Activated T-helper 9 cell treated with anti-CD3 and anti-CD28 coated beads, Interleukin-2, amount 50 U/mL, for 16 hours (primary cell): ENCODE results near the gene C1QL4.

Experiments used
- DNase-seq: peaks from one replicate; pipeline ENCODE4 v3.0.0-alpha.2; 2020; ENCODE audit warnings: low read depth

The C1QL4 gene

DNA sequence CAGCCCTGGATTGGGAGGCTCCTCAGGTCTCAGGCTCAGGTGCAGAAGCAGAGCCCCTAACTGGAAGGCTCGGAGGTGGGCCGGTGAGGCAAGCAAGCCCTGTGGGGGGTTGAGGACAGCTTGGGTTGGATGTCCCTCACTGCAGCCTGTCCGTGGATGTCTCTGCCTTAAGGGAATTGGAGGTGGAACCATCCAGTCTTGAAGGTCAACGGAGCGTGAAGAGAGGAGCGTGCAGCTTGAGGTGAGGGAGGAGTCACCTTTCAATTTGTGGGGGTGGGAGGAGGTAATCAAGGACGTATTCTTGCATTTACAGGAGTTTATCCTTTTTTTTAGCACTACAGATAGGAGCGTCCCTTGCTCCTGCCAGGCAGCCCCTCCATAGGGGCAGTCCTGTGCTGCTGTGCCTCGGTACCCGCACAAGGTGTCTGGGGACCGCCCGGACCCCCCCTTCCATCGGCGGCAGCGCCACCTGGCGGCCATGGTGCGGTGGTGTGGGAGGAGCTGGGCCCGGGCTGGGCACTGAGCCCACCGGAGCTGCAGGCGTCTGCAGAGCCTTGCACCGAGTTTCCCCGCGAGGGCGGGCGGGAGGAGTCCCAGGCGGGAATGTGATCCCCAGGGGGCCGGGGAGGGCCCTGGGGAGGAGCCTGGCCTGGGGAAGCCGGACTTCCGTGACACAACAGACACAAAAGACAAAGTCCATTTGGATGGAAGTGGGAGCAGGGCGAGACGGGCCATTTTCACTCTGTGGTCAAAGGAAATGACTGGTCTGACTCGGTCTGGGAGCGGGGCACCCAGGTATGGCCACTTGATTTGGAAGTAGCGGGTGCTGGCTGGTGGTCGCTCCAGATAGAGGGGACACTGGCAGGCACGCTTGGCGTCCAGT lies 10.6 kb upstream of the C1QL4 start:
- peak; percentile 73 for DNase-seq

DNA sequence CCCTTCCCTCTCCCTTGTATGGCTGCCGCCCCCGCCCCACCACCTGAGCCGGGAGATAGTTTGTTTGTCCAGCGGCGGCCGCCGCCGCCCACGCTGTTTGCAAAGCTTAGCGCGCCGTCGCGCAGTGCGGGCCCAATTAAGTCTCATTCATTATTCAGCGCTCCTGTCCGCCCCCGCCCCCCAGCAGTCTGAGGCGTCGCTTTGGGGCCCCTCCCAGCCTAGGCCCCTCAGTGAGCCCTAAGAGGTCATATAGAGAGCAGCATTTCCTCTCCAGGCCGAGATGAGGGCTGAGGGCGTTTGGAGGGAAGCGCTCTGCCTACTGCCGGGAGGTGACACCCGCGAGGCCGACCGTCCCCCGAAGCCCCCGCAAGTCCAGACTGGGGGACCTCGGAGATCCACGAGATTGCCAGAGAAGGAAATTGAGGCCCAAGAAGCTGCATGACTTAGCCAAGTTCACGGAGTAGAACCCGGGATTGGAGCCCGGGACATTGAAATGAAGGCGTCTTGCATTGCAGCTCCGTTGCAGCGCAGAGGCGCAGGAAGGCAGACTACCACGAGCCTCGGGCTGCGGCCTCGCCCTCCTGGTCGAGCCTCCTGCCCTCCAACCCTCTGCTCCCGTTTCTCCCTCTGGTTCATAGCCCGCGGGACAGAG lies 9.8 kb upstream of the C1QL4 start, which contains the start of gene DNAJC22:
Gene DNAJC22 (plus strand): TSS at position 230 of the 652 bp plus-strand sequence. CDS start 1,985 bp downstream, outside the sequence.
- DNase-seq, result no peak

DNA sequence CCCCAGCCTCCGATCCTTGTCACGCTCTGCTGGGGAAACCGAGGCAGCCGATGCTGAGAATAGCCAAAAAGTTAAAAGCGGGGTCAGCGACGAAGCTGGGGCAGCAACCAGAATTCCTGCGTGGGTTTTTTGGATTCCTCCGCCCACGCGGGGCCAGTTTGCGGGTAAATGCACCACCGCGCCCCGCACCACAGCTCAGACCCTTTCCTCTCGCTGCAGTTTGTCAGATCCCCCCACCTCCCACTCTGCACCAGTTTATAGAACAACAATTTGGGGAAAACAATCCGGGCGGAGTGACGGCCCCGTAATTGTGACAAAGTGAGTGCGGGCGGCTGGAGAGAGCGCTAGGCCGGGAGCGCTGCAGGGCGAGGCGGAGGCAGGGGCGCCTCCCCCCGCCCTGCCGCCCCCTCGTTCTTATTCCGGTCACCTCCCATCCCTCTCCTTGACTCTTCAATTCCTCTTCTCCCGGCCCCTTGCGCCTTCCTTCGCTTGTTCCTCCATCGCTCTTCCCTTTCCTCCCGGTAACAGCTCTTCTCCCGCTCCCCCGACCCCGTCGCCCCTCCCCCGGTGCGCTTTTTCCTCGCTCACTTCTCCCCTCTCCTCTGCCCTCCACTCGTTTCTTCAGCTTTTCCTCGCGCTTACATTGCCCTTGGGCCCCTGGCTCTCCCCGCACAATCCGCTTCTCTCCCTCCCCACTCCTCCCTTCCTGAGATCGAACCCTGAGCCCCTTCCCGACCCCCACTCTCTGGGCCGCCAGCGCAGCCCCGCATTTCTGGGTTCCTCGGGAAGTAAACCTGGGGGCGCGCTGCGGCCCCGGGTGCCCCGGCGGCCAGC lies 9.1 kb upstream of the C1QL4 start:
- DNase-seq, result no peak

DNA sequence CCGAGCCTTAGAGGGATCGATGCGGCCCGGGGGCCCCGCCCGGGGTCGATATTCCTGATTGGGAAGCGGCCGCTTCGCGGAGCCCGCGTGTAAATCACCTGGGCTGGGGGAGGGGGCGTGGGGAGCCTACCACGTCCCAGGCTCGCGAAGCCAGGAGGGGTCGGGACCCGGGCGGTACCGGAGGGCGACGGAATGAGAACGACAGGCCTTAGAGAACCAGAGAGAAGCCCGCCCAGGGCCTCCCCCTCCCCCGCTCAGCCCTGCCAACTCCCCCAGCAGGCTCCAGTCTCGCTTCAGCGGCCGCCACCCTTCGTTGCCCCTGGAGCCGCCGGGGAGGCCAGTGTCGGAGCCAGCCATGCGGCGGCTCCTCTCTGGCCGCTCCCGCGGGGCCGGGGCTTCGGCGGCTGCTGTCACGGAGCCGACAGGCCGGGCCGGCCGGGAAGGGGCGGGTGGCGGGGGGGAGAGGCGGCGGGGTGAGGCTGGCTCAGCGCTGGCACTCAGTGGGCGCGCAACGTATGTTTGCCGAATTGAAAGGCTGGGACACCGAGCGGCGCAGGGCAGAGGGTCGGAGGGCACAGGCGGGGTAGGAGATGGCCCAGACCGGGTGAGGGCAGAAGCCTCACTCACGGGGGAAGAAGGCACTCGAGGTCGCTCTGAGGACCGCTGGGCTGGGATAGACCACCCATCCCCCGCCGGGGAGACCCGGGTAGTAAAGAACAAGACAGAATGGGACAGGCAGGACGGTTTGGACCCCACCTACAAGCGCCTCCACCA lies 8.2 kb upstream of the C1QL4 start:
- DNase-seq, result no peak

DNA sequence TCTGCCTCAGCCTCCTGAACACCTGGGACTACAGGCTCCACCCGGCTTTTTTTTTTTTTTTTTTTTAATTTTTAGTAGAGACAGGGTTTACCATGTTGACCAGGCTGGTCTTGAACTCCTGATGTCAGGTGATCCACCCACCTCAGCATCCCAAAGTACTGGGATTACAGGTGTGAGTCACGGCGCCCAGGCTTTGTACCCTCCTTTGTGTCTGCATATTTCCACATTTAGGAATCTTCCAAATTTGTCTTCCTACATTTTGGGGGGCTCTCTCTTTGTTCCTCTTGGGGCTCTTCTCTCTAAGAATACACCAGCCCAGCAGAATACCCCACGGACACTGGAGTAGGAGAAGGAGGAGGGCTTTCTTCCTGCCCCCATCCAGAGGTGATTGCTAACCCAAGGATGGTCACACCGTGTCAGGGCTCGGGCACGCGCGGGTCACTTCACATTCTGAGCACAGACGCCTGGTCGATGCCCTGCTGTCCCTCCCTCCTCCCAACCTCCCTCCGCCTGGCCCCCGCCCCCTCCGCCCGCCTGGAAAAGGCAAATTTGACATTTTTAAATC lies 7.6 kb upstream of the C1QL4 start:
- DNase-seq, result no peak

DNA sequence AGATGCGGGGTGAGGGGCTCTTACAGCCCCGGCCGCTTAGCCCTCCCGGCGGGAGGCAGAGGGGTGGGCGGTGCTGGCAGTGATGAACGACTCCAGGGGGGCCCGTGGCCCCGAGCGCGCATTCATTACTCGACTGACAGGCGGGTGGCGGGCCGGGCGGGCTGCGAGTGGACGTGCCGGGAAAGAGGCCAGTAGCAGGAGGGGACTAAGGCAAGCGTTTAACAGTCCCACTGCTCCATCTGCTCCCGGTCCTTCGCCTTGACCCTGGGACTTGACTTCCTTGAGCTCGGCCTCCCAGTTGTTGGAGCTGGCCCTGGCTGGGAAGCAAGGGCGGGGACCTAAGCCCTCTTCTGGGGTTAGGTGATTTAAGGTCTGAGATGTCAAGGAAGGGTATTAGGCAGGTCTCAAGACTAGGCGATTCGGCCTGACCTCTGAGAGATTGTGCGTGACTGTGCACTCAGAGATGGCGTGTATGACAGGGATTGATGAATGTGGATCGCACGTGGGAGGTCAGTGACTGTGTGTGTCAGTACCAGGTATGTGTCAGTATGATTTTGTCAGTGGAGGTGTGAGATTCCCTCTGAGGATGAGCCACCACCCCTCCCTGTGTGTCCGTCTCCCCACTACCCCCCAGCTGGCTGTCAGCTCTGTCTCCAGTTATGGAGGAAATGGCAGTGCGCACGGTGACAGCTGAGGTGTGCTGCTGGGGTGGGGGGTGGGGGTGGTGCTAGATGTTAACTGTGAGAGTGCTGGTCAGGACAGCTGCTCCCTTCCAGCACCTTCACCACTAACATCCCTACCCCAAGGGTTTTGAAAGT lies 6.1 kb upstream of the C1QL4 start:
- DNase-seq, result peak; percentile 41

DNA sequence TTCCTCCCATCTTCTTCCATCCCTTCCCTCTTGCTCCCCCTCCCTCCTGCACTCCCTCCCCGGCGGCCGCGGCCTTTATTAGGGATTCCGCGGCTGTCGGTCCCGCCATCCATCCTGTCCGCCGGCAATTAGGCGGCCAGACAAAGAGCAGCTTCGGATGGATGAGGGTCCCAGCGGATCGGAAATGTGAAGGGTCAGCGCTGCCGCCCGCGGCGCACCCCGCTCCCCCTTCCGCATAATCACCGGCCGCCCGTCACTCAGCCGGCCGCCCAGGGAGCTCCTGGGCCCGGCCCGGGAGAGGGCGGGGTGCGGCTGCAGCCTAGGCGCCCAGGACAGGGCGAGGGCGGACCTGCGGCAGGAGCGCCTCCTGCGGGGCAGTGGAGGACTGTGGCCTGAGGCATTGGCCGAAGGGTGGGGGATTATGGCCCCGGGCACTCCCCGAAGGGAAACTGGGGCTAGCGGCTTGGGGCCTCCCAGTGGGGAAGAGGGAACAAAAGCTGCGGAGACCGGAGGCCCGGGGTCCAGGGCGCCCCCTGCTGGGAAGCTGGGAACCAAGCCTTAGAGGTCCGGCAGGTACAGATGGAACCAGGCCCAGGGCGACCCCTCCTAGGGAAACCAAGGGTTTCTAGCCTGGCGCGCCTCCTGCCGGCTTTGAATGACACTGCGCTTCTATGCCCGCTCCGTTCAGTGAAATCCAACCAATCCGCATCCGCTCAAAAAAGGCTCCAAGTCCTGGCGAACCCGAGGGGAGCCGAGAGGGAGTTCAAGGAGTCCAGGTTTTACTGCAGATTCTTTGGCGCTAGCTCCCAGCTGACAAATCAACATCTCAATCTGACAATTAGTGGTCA lies 5.3 kb upstream of the C1QL4 start:
- DNase-seq, result peak; percentile 68

DNA sequence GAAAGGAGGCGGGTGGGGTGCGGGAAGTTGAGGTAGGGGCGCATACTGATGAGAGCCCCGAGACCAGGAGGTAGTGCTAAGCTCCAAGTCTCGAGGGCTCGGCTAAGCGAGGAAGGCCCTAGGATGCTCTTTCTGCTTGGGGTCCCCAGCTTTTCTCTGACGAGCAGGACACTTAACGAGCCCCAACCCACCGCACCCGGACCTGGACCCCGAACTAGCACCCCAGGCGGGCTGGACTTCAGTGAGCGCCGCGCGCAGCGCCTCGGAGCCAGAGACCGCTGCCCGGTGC lies 4.7 kb upstream of the C1QL4 start:
- no peak for DNase-seq

DNA sequence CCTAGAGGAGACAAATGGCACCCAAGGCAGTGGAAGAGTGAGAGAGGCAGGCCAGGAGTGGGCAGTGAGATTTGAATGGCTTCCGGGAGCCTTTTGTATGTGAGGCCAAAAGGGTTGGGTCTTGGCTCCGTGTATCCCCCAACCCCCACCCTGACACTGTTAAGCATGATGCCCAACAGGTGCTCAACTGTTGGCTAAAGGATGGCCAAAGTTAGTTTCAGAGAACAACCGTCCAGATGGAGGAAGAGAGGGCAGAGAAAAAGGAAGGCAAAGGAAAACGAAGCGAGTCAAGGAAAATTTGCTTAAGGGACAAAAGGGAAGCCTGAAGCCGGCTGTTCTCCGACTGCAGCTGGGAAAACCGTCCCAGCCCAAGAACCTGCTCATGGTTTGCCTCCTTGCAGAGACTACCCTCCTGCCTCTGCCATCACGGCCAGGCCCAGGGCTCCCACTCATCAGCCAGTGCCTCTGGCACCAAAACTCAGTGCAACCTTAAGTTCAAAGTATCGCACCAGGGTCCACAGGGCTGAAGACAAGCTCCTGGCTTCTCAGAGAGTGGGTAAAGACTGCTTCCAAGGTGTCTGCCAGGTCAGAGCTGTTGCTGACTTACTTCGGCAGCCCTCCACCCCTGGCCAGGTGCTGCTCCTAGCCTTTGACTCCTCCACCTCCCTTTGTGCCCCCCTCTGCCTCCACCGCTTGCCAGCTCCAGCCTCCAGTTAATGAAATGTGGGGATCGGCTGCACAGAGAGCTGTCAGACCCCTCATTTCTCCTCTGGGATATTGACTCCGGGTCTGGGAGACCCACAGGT lies 4.2 kb upstream of the C1QL4 start:
- DNase-seq, result no peak

DNA sequence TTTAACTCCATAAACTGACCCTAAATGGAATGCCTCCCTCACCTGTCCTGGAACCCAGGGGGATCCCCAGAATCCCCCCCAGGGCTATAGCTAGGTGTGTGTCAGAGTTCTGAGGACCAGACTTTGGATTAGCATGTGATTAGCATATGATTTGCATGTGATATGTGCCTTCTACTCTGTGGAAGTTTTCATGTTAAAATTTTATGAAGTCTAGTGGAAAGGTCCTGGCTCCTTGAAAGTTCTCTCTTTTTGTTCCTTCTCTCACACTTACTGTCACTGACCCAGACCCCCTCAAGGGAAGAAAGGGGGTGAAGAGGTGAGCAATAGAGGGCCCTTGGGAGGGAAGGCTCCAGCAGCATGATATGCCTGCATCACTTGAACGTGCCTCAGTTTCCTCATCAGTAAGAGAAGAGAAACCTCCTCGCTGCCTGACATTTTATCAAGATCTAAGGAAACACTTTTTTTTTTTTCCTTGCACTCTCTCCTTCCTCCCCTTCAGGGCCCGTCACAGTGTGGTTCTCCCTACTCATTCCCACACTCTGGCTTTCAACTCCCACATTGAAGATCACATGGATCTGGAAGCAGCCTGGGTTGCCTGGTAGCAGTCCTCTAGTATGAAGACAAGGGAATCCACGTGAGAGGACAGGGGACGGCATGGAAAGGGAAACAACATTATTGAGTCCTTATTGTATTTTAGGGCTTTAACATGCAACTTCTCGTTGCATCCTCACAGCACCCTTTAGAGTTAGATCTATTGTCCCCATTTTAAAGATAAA lies 3.3 kb upstream of the C1QL4 start:
- no peak for DNase-seq

DNA sequence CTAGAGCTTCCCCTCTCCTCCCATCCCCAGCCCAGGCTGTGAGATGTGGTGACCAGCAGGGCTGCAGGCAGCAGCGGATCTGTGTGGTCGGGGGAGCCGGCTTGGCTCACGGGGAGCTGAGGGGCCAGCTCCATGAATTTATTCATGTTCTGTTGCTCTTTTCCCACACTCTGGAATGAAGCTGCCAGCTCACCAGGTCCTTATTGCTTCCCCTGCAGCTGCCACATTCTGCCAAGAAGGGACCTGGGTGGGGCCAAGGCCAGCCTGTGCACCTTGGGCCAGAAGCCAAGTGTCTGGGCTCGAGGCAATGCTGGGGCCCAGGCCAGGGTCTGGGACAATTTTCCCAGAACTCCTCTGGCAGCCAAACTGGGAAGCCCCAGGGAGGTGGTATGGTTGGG lies 2.5 kb upstream of the C1QL4 start:
- DNase-seq, result no peak

DNA sequence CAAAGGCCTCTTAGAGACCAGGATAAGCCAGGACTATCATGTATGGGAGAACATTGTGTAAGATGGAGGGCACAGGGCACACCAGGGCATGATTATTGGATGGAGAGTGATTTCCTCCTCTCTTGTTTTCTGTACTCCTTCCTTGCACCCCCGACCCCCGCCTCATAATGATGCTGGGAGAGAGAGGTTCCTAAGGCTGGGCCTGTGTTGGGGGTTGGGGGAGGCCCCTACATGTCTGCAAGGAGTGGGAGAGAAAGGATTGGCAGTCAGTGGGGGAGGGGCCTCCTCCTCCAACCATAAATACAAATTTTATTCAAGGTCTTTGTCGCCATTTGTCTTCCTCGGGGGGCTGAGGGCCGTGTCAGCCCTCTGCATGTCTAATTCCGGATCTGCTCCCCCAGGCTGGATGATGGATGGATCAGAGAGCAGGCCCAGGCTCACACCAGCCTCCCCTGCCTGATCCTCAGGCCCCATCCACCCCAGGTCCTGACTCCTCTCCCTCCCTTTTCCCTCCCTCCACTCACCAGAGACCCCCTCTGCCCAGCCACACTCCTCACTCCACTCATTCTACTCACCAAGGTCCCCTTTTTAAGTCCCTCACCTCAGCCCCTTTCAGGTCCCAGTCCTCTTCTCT lies 2.0 kb upstream of the C1QL4 start:
- no peak for DNase-seq

DNA sequence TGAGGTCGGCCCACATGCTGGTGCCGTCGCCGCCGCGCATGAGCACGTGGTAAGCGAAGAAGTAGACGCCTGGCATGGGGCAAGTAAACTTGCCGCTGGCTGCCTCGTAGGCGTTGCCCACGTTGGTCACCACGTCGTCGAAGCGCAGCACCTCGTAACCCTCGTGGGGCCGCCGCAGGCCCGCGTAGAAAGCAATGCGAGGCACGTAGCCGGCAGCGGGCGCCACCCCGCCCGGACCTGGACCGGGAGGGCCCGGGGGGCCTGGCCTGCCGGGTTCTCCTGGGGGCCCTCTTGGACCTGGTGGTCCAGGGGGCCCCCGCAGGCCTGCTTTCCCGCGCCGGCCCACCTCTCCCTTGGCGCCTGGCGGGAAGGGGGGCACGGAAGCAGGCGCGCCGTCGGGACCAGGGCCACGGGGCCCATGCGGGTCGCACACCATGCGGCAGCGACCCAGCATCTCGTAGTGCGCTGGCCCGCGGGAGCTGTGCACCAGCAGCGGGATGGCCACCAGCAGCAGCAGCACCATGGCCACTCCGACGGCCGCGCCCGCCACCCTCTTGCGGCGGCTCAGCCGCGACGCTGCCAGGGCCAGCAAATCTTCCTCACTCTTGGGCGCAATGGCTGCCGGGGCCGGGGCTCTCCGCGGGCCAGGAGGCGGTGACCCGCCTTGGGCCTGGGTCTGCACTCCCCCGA lies 888 bp downstream of the C1QL4 start:
- no peak for DNase-seq

DNA sequence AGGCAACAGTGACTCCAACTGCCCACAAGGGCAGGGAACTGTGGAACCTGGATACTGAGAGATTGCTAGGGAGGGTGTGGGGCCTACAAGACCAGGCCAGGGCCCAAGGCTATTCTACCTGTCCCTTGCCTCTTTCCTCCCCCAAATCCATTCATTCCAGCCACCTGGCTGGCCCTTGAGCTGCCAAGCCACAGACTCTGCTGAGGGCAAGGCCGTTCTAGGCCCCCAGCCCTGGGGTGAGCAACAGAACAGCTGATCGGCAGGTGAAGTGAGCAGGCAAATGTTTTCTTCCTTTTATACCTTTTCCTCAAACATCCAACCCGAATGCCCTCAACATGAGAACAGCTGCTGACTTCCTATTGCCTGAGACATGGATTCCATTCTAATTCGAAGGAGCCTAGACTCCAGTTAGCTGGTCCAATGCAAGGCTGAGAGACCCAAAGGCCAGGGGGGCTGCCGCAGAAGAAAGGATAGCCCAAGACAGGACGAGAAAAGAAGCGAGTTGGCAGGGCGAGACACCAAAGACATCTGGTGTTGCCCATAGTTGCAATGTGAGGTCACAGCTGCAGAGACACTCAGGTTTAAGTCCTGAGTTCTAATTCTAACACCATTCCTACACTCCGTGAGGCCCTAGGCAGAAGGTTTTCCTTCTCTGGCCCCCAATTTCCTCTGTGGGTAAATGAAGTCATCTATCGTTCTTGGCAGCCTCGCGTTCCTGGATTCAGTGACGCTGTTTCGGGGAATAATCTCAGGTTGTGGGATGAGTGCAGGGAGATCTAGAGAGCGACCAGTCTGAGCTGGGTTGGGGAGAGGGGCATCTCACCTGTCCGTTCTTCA lies 1.7 kb downstream of the C1QL4 start:
- no peak for DNase-seq

DNA sequence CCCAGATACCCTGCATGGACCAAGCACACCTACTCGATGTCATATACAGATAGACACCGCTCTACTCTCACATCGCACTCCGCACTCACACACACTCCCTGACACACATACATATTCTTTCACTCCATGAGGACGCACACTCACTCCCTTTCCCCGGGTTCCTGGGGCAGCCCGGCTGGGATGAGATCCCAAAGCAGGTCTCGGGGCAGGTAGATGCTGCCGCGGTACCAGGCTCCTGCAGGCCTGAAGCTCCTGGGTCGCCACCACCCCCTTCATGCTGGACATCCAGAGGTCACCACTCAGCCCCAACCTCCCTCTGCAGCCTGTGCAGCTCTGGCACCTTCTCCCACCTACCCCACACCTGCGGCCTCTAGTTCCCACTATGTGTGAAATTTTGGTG lies 2.3 kb downstream of the C1QL4 start:
- no peak for DNase-seq

DNA sequence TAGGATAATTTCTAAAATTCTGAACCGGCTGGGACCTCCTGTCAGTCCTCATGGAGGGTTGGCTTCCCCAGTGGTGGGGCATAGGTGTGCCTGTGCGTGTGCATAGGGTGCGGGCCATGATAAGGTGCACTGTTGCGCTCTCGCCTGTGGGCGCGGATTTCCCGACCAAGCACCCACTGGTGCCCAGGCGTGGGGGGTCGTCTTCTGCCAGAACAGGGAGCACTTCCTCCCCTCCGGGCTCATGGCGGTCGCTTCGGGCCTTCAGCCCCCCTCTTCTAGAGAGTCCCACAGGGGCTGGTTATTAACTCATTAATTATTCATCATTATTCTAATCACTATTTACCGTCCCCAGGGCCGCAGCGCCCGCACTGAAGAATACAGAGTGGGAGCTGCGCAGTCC lies 2.8 kb downstream of the C1QL4 start:
- DNase-seq, result no peak
